Activated CD4-positive, alpha-beta memory T cell treated with anti-CD3 and anti-CD28 coated beads for 36 hours (primary cell): ENCODE data around the gene TACC2. TPM values are rescaled to one million over a fixed set of nuclear protein-coding genes. Genes with fewer than 3 reads are reported as not detected.

Experiments used
- CTCF ChIA-PET: fragments of 350-600 bp; sonication (Branson Sonifier 250); formaldehyde crosslinking; loops from one replicate; lab custom pipeline; 2021; ENCODE audit warnings: antibody characterized with exemption, inconsistent platforms; lab: Charles Lee
- POLR2A ChIA-PET: fragments of 350-600 bp; sonication (Branson Sonifier 250); formaldehyde crosslinking; loops from one replicate; lab custom pipeline; 2021; ENCODE audit warnings: antibody characterized with exemption; lab: Charles Lee
- DNase-seq: peaks from one replicate; pipeline ENCODE4 v3.0.0-alpha.2; 2020
- H3K27ac Mint-ChIP-seq: one replicate; pipeline ENCODE4 v1.8.0; 2021; ENCODE audit warnings: mixed read lengths
- H3K27me3 Mint-ChIP-seq: one replicate; pipeline ENCODE4 v1.8.0; 2021; ENCODE audit warnings: mixed read lengths
- H3K36me3 Mint-ChIP-seq: one replicate; pipeline ENCODE4 v1.8.0; 2021; ENCODE audit warnings: mixed read lengths
- H3K4me1 Mint-ChIP-seq: one replicate; pipeline ENCODE4 v1.8.0; 2021; ENCODE audit warnings: low read depth, mixed read lengths
- H3K4me3 Mint-ChIP-seq: one replicate; pipeline ENCODE4 v1.8.0; 2021; ENCODE audit warnings: mild to moderate bottlenecking, mixed read lengths
- H3K9me3 Mint-ChIP-seq: one replicate; pipeline ENCODE4 v1.8.0; 2021; ENCODE audit warnings: mixed read lengths
- intact Hi-C: fragments of 100-400 bp; cut with micrococcal nuclease; formaldehyde crosslinking; loops from one replicate; pipeline ENCODE4 v1.15.1; 2023
- total RNA-seq, 2 experiments: library from RNA; stranded (reverse); gene quantifications; one replicate each; pipeline ENCODE4 v1.2.3, GENCODE V29; 2021

The TACC2 gene
- total RNA-seq, 2 experiments from 2014 or later: not detected

- intact Hi-C loops: loop anchor here (1.0 kb wide), 1 partner anchor 43 kb away; no protein-coding TSS in a partner anchor
- no peak overlapping the region for H3K4me3 Mint-ChIP-seq
- no peaks in the 10 kb centered on the region for H3K27me3 Mint-ChIP-seq
- ChIA-PET CTCF (interaction anchor here (0.6 to 6.7 kb wide), 30 partner anchors 8 to 266 kb away, joined by 3 to 178 read pairs (median 4); partner anchors contain the start of genes BTBD16 and PLEKHA1), POLR2A (no interaction called here)
- no peaks in the 10 kb centered on the region for H3K36me3 Mint-ChIP-seq
- no peak for DNase-seq
- no peak overlapping the region for H3K27ac Mint-ChIP-seq
- peaks cover 7% of the 10 kb centered on the region for H3K4me1 Mint-ChIP-seq
- no peaks in the 10 kb centered on the region for H3K9me3 Mint-ChIP-seq
Observed at GRCh38 chr10:122299423-122300075, 310.6 kb downstream of the TACC2 start.

GRCh38 chr10:122301055-122301810 is 312.3 kb downstream of the TACC2 start:
- POLR2A ChIA-PET: no interaction called here
- Mint-ChIP-seq H3K9me3 (peaks cover 7% of the 10 kb centered on the region), H3K36me3 (no peaks in the 10 kb centered on the region), H3K27me3 (no peaks in the 10 kb centered on the region), H3K27ac (no peak overlapping the region), H3K4me3 (no peak overlapping the region), H3K4me1 (no peaks in the 10 kb centered on the region)
- CTCF ChIA-PET: interaction anchor here (0.7 to 2.4 kb wide), 5 partner anchors 21 to 264 kb away, joined by 3 to 13 read pairs (median 3); no protein-coding TSS in a partner anchor
- peak; percentile 49 for DNase-seq
- intact Hi-C loops: no loop called here

DNA sequence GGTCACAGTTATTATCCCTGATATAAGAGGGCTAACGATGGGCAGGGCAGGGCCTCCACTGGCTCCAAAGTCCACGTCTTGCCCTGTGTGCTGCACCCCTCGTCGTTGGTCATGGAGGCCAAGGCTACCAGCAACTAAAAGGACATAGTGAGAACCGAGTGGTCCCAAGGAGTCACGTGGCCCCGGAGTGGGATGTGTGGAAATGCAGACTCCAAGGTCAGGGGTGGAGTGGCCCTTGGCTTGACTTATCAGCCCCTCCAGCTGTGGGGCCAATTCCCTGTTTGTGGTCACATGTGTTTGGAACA is 312.8 kb downstream of the TACC2 start:
- H3K4me1 Mint-ChIP-seq: no peaks in the 10 kb centered on the region
- peaks cover 7% of the 10 kb centered on the region for H3K9me3 Mint-ChIP-seq
- H3K4me3 Mint-ChIP-seq: no peak overlapping the region
- no peak overlapping the region for H3K27ac Mint-ChIP-seq
- ChIA-PET CTCF (interaction anchor here (0.9 to 2.4 kb wide), 5 partner anchors 22 to 264 kb away, joined by 3 to 13 read pairs (median 4); no protein-coding TSS in a partner anchor), POLR2A (no interaction called here)
- no peaks in the 10 kb centered on the region for H3K36me3 Mint-ChIP-seq
- no peaks in the 10 kb centered on the region for H3K27me3 Mint-ChIP-seq
- intact Hi-C loops: no loop called here
- no peak for DNase-seq

- no peak for DNase-seq
- no peaks in the 10 kb centered on the region for H3K27me3 Mint-ChIP-seq
- H3K4me1 Mint-ChIP-seq: no peaks in the 10 kb centered on the region
- intact Hi-C loops: no loop called here
- H3K36me3 Mint-ChIP-seq: no peaks in the 10 kb centered on the region
- H3K9me3 Mint-ChIP-seq: peaks cover 7% of the 10 kb centered on the region
- no peak overlapping the region for H3K4me3 Mint-ChIP-seq
- POLR2A ChIA-PET: interaction anchor here (0.5 kb wide), 1 partner anchor 151 kb away, joined by 5 read pairs; no protein-coding TSS in a partner anchor
- H3K27ac Mint-ChIP-seq: no peak overlapping the region
- CTCF ChIA-PET: interaction anchor here (0.6 to 2.4 kb wide), 6 partner anchors 22 to 263 kb away, joined by 3 to 13 read pairs (median 4); no protein-coding TSS in a partner anchor
Observed at GRCh38 chr10:122302315-122302714, 313.4 kb downstream of the TACC2 start.

- ChIA-PET POLR2A (no interaction called here), CTCF (interaction anchor here (2.4 kb wide), 1 partner anchor 131 kb away, joined by 13 read pairs; no protein-coding TSS in a partner anchor)
- no peaks in the 10 kb centered on the region for H3K27me3 Mint-ChIP-seq
- no peak overlapping the region for H3K27ac Mint-ChIP-seq
- H3K9me3 Mint-ChIP-seq: peaks cover 7% of the 10 kb centered on the region
- H3K4me3 Mint-ChIP-seq: no peak overlapping the region
- intact Hi-C loops: no loop called here
- no peaks in the 10 kb centered on the region for H3K4me1 Mint-ChIP-seq
- H3K36me3 Mint-ChIP-seq: no peaks in the 10 kb centered on the region
- DNase-seq: no peak
Observed at GRCh38 chr10:122303271-122304053, 314.5 kb downstream of the TACC2 start.

Other genes starting within 250 kb of the TACC2 start
- 10 to 100 TPM; 19.4 to 23.1 TPM for gene ATE1, start 61.1 kb upstream of the TACC2 start, total RNA-seq
- 10 to 100 TPM; 50.8 to 53.9 TPM for gene NSMCE4A, start 13.9 kb upstream of the TACC2 start, total RNA-seq